IMR-90 (cell line): ENCODE data around the gene TTL. TPM values are rescaled to one million over a fixed set of nuclear protein-coding genes. Genes with fewer than 3 reads are reported as not detected.
"Not testable (repeated sequence)": the region's sequence is repeated elsewhere in the genome, so short reads cannot be mapped to it uniquely, and the experiment has no call there.

ENCODE experiments used
- ATAC-seq: fragments of 200-7000 bp; cut with Tn5 transposase; 2 replicates; pipeline ENCODE4 v1.9.1; 2020; ENCODE audit warnings: low read depth, mild to moderate bottlenecking, moderate library complexity
- BruUV-seq: library from RNA; stranded (reverse); fragments of 400-500 nt; replicated peaks from 2 replicates; lab custom pipeline; 2021; lab: Mats Ljungman, UMichigan
- CTCF ChIA-PET: fragments of 300-600 bp; formaldehyde crosslinking; extraction: SDS; loops from one replicate; lab custom pipeline; 2021; ENCODE audit warnings: antibody characterized with exemption; lab: Yijun Ruan, JAX
- POLR2A ChIA-PET: fragments of 300-600 bp; sonication (Branson Sonifier 250); formaldehyde crosslinking; loops from one replicate; lab custom pipeline; 2022; ENCODE audit warnings: antibody characterized with exemption; ENCODE audit not compliant: unreplicated experiment; lab: Charles Lee
- DNase-seq: peaks from one replicate; pipeline ENCODE4 v3.0.0; 2013
- H2AFZ ChIP-seq: replicated peaks from 2 replicates; pipeline ENCODE3; 2013; ENCODE audit warnings: low read length, mild to moderate bottlenecking; ENCODE audit not compliant: poor library complexity
- H2AK5ac ChIP-seq: 2 replicates; pipeline ENCODE4 v1.6.1; 2013; ENCODE audit warnings: low read depth, low read length, inconsistent platforms
- H2AK9ac ChIP-seq: replicated peaks from 2 replicates; pipeline ENCODE3; 2013; ENCODE audit warnings: mild to moderate bottlenecking, low read depth, low read length, moderate library complexity; ENCODE audit not compliant: poor library complexity
- H2BK120ac ChIP-seq: 2 replicates; pipeline ENCODE4 v1.6.1; 2013; ENCODE audit warnings: low read depth, low read length, inconsistent platforms
- H2BK15ac ChIP-seq: 3 replicates; pipeline ENCODE4 v1.6.1; 2013; ENCODE audit warnings: low read depth, low read length, inconsistent platforms
- H2BK20ac ChIP-seq: 2 replicates; pipeline ENCODE4 v1.6.1; 2013; ENCODE audit warnings: low read depth, mild to moderate bottlenecking, inconsistent platforms, low read length, moderate library complexity
- H2BK5ac ChIP-seq: 2 replicates; pipeline ENCODE4 v1.6.1; 2013; ENCODE audit warnings: mild to moderate bottlenecking, low read depth, low read length, inconsistent platforms; ENCODE audit not compliant: poor library complexity, severe bottlenecking
- H3K14ac ChIP-seq: replicated peaks from 2 replicates; pipeline ENCODE4 v1.6.1; 2013; ENCODE audit warnings: low read depth, low read length, inconsistent platforms
- H3K18ac ChIP-seq: 2 replicates; pipeline ENCODE4 v1.6.1; 2013; ENCODE audit warnings: low read depth, low read length, control low read depth
- H3K23ac ChIP-seq: 2 replicates; pipeline ENCODE4 v1.6.1; 2013; ENCODE audit warnings: low read depth, low read length, inconsistent platforms
- H3K27ac ChIP-seq: 2 replicates; pipeline ENCODE4 v1.5.1; 2013; ENCODE audit warnings: mild to moderate bottlenecking, control low read depth, low read length; ENCODE audit not compliant: insufficient read depth
- H3K27me3 ChIP-seq: 2 replicates; pipeline ENCODE4 v1.6.1; 2013; ENCODE audit warnings: low read length; ENCODE audit not compliant: control insufficient read depth, insufficient read depth
- H3K36me3 ChIP-seq: 2 replicates; pipeline ENCODE4 v1.6.1; 2013; ENCODE audit warnings: low read length, mixed read lengths; ENCODE audit not compliant: control insufficient read depth, insufficient read depth
- H3K4ac ChIP-seq: 2 replicates; pipeline ENCODE4 v1.6.1; 2013; ENCODE audit warnings: low read depth, low read length, inconsistent platforms
- H3K4me1 ChIP-seq: 2 replicates; pipeline ENCODE4 v1.6.1; 2013; ENCODE audit warnings: low read length, mixed read lengths; ENCODE audit not compliant: control insufficient read depth, insufficient read depth
- H3K4me2 ChIP-seq: 2 replicates; pipeline ENCODE4 v1.6.1; 2013; ENCODE audit warnings: low read depth, mild to moderate bottlenecking, control low read depth, low read length, moderate library complexity
- H3K4me3 ChIP-seq: 2 replicates; pipeline ENCODE4 v1.5.1; 2013; ENCODE audit warnings: low read depth, mild to moderate bottlenecking, control low read depth, low read length, moderate library complexity; ENCODE audit not compliant: insufficient read depth
- H3K56ac ChIP-seq: 2 replicates; pipeline ENCODE4 v1.6.1; 2013; ENCODE audit warnings: low read length, inconsistent platforms; ENCODE audit not compliant: insufficient read depth; ENCODE audit errors: extremely low read depth
- H3K79me1 ChIP-seq, 2 experiments: 2 replicates each; pipeline ENCODE4 v1.6.1; 2013; ENCODE audit warnings: low read length in 2 of 2, inconsistent platforms in 1 of 2, low read depth in 1 of 2
- H3K9ac ChIP-seq: 2 replicates; pipeline ENCODE4 v1.6.1; 2013; ENCODE audit warnings: low read depth, low read length, control low read depth
- H3K9me1 ChIP-seq: 2 replicates; pipeline ENCODE4 v1.6.1; 2013; ENCODE audit warnings: low read length, inconsistent platforms; ENCODE audit not compliant: insufficient read depth
- H3K9me3 ChIP-seq: 2 replicates; pipeline ENCODE4 v1.6.1; 2013; ENCODE audit warnings: low read length; ENCODE audit not compliant: control insufficient read depth, insufficient read depth
- H4K20me1 ChIP-seq: 2 replicates; pipeline ENCODE4 v1.6.1; 2013; ENCODE audit warnings: low read length, inconsistent platforms; ENCODE audit not compliant: insufficient read depth
- H4K5ac ChIP-seq: 2 replicates; pipeline ENCODE4 v1.6.1; 2013; ENCODE audit warnings: mild to moderate bottlenecking, low read depth, low read length, control low read depth
- H4K8ac ChIP-seq, 2 experiments: 2 replicates each; pipeline ENCODE4 v1.6.1; 2013; ENCODE audit warnings: low read depth in 2 of 2, low read length in 2 of 2, control low read depth in 1 of 2, inconsistent platforms in 1 of 2
- H4K91ac ChIP-seq: 2 replicates; pipeline ENCODE4 v1.6.1; 2013; ENCODE audit warnings: low read depth, low read length, inconsistent platforms; ENCODE audit not compliant: insufficient read depth
- CHD1 ChIP-seq: IDR thresholded peaks from 2 replicates; pipeline ENCODE4 v1.6.1; 2012; ENCODE audit warnings: low read depth, low read length, improper control_type of control experiment
- MAFK ChIP-seq: IDR thresholded peaks from 2 replicates; pipeline ENCODE4 v1.6.1; 2012; ENCODE audit warnings: low read depth, low read length, improper control_type of control experiment
- RCOR1 ChIP-seq: IDR thresholded peaks from 2 replicates; pipeline ENCODE4 v1.6.1; 2012; ENCODE audit warnings: mild to moderate bottlenecking, low read length, improper control_type of control experiment; ENCODE audit not compliant: insufficient replicate concordance
- SMC3 ChIP-seq: fragments of 150-350 bp; IDR thresholded peaks from 2 replicates; pipeline ENCODE4 v1.6.1; 2016; ENCODE audit warnings: low read depth, mild to moderate bottlenecking, antibody characterized with exemption, low read length, moderate library complexity
- WGBS, 2 experiments: methylation state at CpG; one replicate each; pipeline versions ENCODE4 v1.1.5 to v1.1.7; 2013; ENCODE audit warnings: missing lambda C conversion rate in 2 of 2; ENCODE audit not compliant: insufficient read length in 1 of 2; ENCODE audit errors: extremely low coverage in 2 of 2; 5-methylcytosine and 5-hydroxymethylcytosine counted together
- dilution Hi-C: fragments of 300-500 bp; cut with HindIII; formaldehyde crosslinking; loops from one replicate; pipeline ENCODE4 v1.14.3; 2018; ENCODE audit warnings: low sequenced_read_pairs; ENCODE audit not compliant: unreplicated experiment
- in situ Hi-C: fragments of 300-500 bp; cut with MboI; formaldehyde crosslinking; loops from 3 replicates; pipeline ENCODE4 v1.14.3; 2019; ENCODE audit warnings: low sequenced_read_pairs, inconsistent platforms, mixed read lengths
- intact Hi-C: fragments of 100-400 bp; cut with micrococcal nuclease; formaldehyde crosslinking; loops from 2 replicates; pipeline ENCODE4 v1.10.0; 2022
- polyA plus RNA-seq, 3 experiments: library from polyadenylated mRNA; depleted of rRNA; stranded (reverse); fragments of >200 nt; gene quantifications; 2 replicates each; pipeline ENCODE4 v1.2.3, GENCODE V29; 2012; ENCODE audit warnings: low replicate concordance in 1 of 3
- total RNA-seq: library from RNA; depleted of rRNA; stranded (reverse); fragments of >200 nt; gene quantifications from 2 replicates; pipeline ENCODE4 v1.2.3, GENCODE V29; 2012
- TF ChIP-seq, protein P1 (sequence below): fragments of 150-350 bp; IDR thresholded peaks from 2 replicates; pipeline ENCODE4 v1.6.1; 2016; ENCODE audit warnings: low read depth, mild to moderate bottlenecking, low read length, moderate library complexity, borderline replicate concordance

The TTL gene
- total and polyA plus RNA-seq, 2 of the 4 experiments (the other 2 are of a cell fraction): 18.2 to 36.2 TPM

DNA sequence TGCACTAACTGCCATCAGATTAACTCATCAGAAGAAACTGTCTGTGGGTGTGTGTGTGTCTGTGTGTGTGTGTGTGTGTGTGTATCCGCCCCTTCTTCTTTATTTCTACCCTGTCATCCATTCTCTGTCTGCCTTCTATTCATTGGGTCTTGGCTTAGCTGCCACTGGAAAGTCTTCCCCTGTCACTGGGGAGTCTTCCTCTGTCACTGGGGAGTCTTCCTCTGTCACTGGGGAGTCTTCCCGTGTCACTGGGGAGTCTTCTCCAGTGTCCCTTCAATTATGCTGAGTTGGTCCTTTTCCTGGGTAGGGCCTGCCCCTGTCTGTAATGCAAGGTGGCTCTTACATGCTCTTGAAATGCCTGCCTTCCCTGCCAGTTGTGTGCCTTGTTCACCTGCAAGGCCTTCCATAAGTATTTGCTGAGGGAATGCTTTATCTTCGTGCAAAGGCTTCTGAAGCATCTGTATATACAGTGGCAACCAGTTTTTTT is 41.4 kb downstream of the TTL start:
- no peak overlapping the region for H3K14ac ChIP-seq
- H3K18ac ChIP-seq: no peak overlapping the region
- no peak overlapping the region for H2AK9ac ChIP-seq
- H3K4me3 ChIP-seq: no peak overlapping the region
- no peak overlapping the region for H4K91ac ChIP-seq
- no peaks in the 10 kb centered on the region for H3K9me3 ChIP-seq
- H3K4ac ChIP-seq: no peak overlapping the region
- H2AK5ac ChIP-seq: no peak overlapping the region
- no peaks in the 10 kb centered on the region for H3K27me3 ChIP-seq
- DNase-seq: no peak
- in situ Hi-C loops (no loop called here), intact Hi-C loops (no loop called here), dilution Hi-C loops (no loop called here)
- ChIA-PET POLR2A (no interaction called here), CTCF (no interaction called here)
- H3K36me3 ChIP-seq: peaks cover 33% of the 10 kb centered on the region
- ATAC-seq: no peak
- H2BK120ac ChIP-seq: no peak overlapping the region
- TF ChIP-seq, protein P1, sequence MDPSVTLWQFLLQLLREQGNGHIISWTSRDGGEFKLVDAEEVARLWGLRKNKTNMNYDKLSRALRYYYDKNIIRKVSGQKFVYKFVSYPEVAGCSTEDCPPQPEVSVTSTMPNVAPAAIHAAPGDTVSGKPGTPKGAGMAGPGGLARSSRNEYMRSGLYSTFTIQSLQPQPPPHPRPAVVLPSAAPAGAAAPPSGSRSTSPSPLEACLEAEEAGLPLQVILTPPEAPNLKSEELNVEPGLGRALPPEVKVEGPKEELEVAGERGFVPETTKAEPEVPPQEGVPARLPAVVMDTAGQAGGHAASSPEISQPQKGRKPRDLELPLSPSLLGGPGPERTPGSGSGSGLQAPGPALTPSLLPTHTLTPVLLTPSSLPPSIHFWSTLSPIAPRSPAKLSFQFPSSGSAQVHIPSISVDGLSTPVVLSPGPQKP: no peak
- no peak for TF ChIP-seq RCOR1
- TF ChIP-seq CHD1: no peak
- TF ChIP-seq SMC3: no peak
- TF ChIP-seq MAFK: peak; percentile 58
- no peak overlapping the region for H2BK15ac ChIP-seq
- H4K20me1 ChIP-seq: no peaks in the 10 kb centered on the region
- 0 out of 2 replicates have a peak, but pooled peaks cover 3% of the 10 kb centered on the region for H3K9me1 ChIP-seq
- no peak overlapping the region for H3K23ac ChIP-seq
- no peaks in the 10 kb centered on the region for H3K4me1 ChIP-seq
- H3K27ac ChIP-seq: no peak overlapping the region
- BruUV-seq: no TSS peak
- no peak overlapping the region for H2BK5ac ChIP-seq
- no peak overlapping the region for H3K4me2 ChIP-seq
- H2BK20ac ChIP-seq: no peak overlapping the region
- no peak overlapping the region for H2AFZ ChIP-seq
- H4K5ac ChIP-seq: no peak overlapping the region
- no peak overlapping the region for H3K56ac ChIP-seq
- H3K9ac ChIP-seq: no peak overlapping the region
- WGBS, 2 experiments: no CpG with 5 or more reads among the region's 3 CpGs
- H4K8ac ChIP-seq: no peak overlapping the region
- peaks cover 0 to 5% of the 10 kb centered on the region in 2 experiments; a peak in 3 of 4 replicates for H3K79me1 ChIP-seq

DNA sequence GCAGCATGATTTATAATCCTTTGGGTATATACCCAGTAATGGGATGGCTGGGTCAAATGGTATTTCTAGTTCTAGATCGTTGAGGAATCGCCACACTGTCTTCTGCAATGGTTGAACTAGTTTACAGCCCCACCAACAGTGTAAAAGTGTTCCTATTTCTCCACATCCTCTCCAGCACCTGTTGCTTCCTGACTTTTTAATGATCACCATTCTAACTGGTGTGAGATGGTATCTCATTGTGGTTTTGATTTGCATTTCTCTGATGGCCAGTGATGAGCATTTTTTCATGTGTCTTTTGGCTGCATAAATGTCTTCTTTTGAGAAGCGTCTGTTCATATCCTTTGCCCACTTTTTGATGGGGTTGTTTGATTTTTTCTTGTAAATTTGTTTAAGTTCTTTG is 42.3 kb downstream of the TTL start:
- WGBS, 2 experiments: no CpG with 5 or more reads among the region's 3 CpGs
- H3K9me1 ChIP-seq, CTCF ChIA-PET, H2AFZ ChIP-seq, H3K56ac ChIP-seq, H2BK120ac ChIP-seq, H4K20me1 ChIP-seq, H2AK9ac ChIP-seq, H3K4me3 ChIP-seq, H3K14ac ChIP-seq, intact Hi-C loops, H2BK5ac ChIP-seq, H3K18ac ChIP-seq, H3K4ac ChIP-seq, DNase-seq, H2AK5ac ChIP-seq, H3K79me1 ChIP-seq, H3K27me3 ChIP-seq, H3K9me3 ChIP-seq, H3K4me1 ChIP-seq, H2BK20ac ChIP-seq, H4K91ac ChIP-seq, H3K27ac ChIP-seq, H4K5ac ChIP-seq, H3K4me2 ChIP-seq, POLR2A ChIA-PET, dilution Hi-C loops, H3K23ac ChIP-seq, in situ Hi-C loops, H2BK15ac ChIP-seq, H4K8ac ChIP-seq, ATAC-seq, BruUV-seq, H3K9ac ChIP-seq: not testable (repeated sequence)
- H3K36me3 ChIP-seq: peaks cover 39% of the 10 kb centered on the region
